ENCODE data around the gene KLHDC8A. TPM values are rescaled to one million over a fixed set of nuclear protein-coding genes. Genes with fewer than 3 reads are reported as not detected.
"Not testable (repeated sequence)": the region's sequence is repeated elsewhere in the genome, so short reads cannot be mapped to it uniquely, and the experiment has no call there.

Gene KLHDC8A
- total RNA-seq, 1 donor from 2014 or later, result 3.9 TPM

- H3K27ac Mint-ChIP-seq, result no peak overlapping the region
- DNase-seq (ENCODE audit: extremely low spot score, unreplicated experiment), result no peak
- H3K27me3 Mint-ChIP-seq, result peaks cover 29% of the 10 kb centered on the region
- no peaks in the 10 kb centered on the region for H3K36me3 Mint-ChIP-seq
- H3K4me3 Mint-ChIP-seq, result no peak overlapping the region
- H3K4me1 Mint-ChIP-seq (ENCODE audit: unreplicated experiment), result no peaks in the 10 kb centered on the region
- TF ChIP-seq CTCF (conservative IDR thresholded peaks at IDR 0.05), result no peak
- H3K9me3 Mint-ChIP-seq, result no peaks in the 10 kb centered on the region
Observed at GRCh38 chr1:205392650-205393049, 35.9 kb upstream of the KLHDC8A start.

- H3K4me1 Mint-ChIP-seq (ENCODE audit: unreplicated experiment), result no peaks in the 10 kb centered on the region
- no peak for TF ChIP-seq CTCF (conservative IDR thresholded peaks at IDR 0.05)
- H3K36me3 Mint-ChIP-seq, result no peaks in the 10 kb centered on the region
- H3K4me3 Mint-ChIP-seq, result no peak overlapping the region
- H3K27me3 Mint-ChIP-seq, result peaks cover 23% of the 10 kb centered on the region
- H3K27ac Mint-ChIP-seq, result no peak overlapping the region
- no peaks in the 10 kb centered on the region for H3K9me3 Mint-ChIP-seq
- peak; percentile 49 for DNase-seq (ENCODE audit: extremely low spot score, unreplicated experiment)
Observed at GRCh38 chr1:205391386-205391785, 34.7 kb upstream of the KLHDC8A start.

GRCh38 chr1:205387845-205388244 is 31.1 kb upstream of the KLHDC8A start:
- no peak for TF ChIP-seq CTCF (conservative IDR thresholded peaks at IDR 0.05)
- Mint-ChIP-seq H3K4me3 (no peak overlapping the region), H3K4me1 (ENCODE audit: unreplicated experiment) (no peaks in the 10 kb centered on the region), H3K9me3 (no peaks in the 10 kb centered on the region), H3K36me3 (no peaks in the 10 kb centered on the region), H3K27ac (no peak overlapping the region), H3K27me3 (peaks cover 16% of the 10 kb centered on the region)
- peak; percentile 20 for DNase-seq (ENCODE audit: extremely low spot score, unreplicated experiment)

GRCh38 chr1:205382990-205383389 is 26.3 kb upstream of the KLHDC8A start:
- H3K36me3 Mint-ChIP-seq; DNase-seq (ENCODE audit: extremely low spot score, unreplicated experiment); H3K9me3 Mint-ChIP-seq; H3K4me1 Mint-ChIP-seq (ENCODE audit: unreplicated experiment); H3K4me3 Mint-ChIP-seq; H3K27me3 Mint-ChIP-seq; H3K27ac Mint-ChIP-seq: not testable (repeated sequence)

- DNase-seq (ENCODE audit: extremely low spot score, unreplicated experiment), result no peak
- TF ChIP-seq CTCF (conservative IDR thresholded peaks at IDR 0.05), result no peak
- Mint-ChIP-seq H3K4me3 (no peak overlapping the region), H3K9me3 (no peaks in the 10 kb centered on the region), H3K27ac (no peak overlapping the region), H3K27me3 (peaks cover 3% of the 10 kb centered on the region), H3K4me1 (ENCODE audit: unreplicated experiment) (no peaks in the 10 kb centered on the region), H3K36me3 (no peaks in the 10 kb centered on the region)
Observed at GRCh38 chr1:205382561-205382960, 25.8 kb upstream of the KLHDC8A start.

- Mint-ChIP-seq H3K4me1 (ENCODE audit: unreplicated experiment) (peaks cover 2% of the 10 kb centered on the region), H3K9me3 (no peaks in the 10 kb centered on the region), H3K27me3 (peaks cover 4% of the 10 kb centered on the region), H3K27ac (no peak overlapping the region), H3K36me3 (no peaks in the 10 kb centered on the region), H3K4me3 (no peak overlapping the region)
- no peak for DNase-seq (ENCODE audit: extremely low spot score, unreplicated experiment)
- no peak for TF ChIP-seq CTCF (conservative IDR thresholded peaks at IDR 0.05)
Observed at GRCh38 chr1:205381305-205381704, 24.6 kb upstream of the KLHDC8A start.
